ENCODE measurements around the gene PTPRK.
A peak's percentile ranks its signal among the peaks of the same experiment; 100 is the strongest.

Gene PTPRK

DNA sequence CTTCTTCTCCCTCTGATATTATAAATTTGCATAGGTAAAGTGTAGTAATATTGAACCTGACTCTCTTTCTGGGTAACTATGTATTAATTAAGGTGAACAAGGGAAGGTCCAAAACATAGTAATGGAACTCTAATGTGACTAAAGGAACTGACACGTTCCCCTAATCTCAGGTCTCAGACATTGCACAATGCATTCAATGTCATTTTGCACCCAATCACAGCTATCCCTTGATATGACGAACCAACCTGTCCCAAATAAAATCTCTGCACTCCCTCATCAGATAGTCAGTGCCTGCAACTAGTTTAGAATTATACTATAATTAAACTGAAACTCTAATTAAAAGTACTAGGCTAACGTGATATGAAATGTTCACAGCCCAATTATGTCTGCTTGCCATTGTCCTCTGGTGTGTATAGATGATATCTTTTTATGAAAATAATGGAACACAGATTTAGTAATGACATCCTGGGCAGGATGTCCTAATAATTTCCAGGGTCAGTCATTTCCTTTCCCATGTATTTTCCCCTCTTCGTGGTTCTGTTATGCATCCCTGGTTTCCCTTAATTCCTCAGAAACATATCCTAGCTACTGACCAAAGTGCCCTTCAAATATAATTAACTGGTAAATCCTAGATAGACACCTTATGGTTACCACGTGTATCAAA lies 36.8 kb downstream of the PTPRK start:
- DNase-seq (ENCODE audit: low read depth in 2 of 2): peak in 1 of 2 donors; percentile 27
- no peak overlapping the region for H3K4me3 ChIP-seq (replicated peaks in 1 of 2; ENCODE audit: low read depth in 2 of 2, low read length in 2 of 2)
- TF ChIP-seq, protein P1, sequence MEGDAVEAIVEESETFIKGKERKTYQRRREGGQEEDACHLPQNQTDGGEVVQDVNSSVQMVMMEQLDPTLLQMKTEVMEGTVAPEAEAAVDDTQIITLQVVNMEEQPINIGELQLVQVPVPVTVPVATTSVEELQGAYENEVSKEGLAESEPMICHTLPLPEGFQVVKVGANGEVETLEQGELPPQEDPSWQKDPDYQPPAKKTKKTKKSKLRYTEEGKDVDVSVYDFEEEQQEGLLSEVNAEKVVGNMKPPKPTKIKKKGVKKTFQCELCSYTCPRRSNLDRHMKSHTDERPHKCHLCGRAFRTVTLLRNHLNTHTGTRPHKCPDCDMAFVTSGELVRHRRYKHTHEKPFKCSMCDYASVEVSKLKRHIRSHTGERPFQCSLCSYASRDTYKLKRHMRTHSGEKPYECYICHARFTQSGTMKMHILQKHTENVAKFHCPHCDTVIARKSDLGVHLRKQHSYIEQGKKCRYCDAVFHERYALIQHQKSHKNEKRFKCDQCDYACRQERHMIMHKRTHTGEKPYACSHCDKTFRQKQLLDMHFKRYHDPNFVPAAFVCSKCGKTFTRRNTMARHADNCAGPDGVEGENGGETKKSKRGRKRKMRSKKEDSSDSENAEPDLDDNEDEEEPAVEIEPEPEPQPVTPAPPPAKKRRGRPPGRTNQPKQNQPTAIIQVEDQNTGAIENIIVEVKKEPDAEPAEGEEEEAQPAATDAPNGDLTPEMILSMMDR (IDR thresholded peaks at IDR 0.05; ENCODE audit: low read depth, low read length): no peak

DNA sequence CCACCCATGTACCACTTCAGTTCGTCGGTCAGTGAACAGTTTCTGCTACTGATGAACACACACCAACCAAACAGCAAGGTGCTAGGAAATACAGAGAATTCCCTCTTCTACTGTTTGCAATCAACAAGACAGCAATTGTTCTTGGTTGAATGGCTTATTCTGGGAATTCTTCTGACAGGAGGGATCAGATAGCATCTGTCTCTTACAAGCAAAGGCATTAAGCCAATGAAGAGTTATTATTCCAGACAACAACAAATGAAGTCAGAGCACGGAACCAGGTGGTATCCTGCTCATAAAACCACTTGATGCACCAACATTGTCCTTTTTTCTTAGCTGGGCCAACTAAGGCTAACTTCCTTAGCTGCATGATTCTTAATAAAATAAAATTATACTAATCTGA lies 37.8 kb downstream of the PTPRK start:
- DNase-seq (ENCODE audit: low read depth in 2 of 2): no peak
- no peak overlapping the region for H3K4me3 ChIP-seq (replicated peaks in 1 of 2; ENCODE audit: low read depth in 2 of 2, low read length in 2 of 2)
- TF ChIP-seq, protein P1 (IDR thresholded peaks at IDR 0.05; ENCODE audit: low read depth, low read length): no peak

DNA sequence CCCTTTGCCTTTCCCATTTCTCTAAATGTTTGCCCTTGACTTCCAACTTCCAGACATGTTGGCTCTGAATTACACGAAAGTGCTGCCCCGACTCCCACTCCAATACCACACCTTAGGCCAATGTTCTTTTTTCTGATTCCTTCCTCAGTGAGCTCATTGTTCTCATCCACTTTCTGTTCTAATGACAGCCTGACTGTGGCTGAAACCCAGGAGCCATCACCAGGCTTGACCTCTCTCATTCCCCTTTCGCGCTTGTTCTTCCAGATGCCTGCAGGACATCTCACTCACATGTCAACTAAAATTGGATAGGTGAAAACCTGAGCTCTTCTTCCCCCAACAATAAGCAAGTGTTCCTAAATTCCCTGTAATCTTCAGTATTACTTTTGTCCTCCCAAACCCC lies 40.4 kb downstream of the PTPRK start:
- TF ChIP-seq, protein P1 (IDR thresholded peaks at IDR 0.05; ENCODE audit: low read depth, low read length): no peak
- no peak for DNase-seq (ENCODE audit: low read depth in 2 of 2)
- H3K4me3 ChIP-seq (replicated peaks in 1 of 2; ENCODE audit: low read depth in 2 of 2, low read length in 2 of 2): no peak overlapping the region

DNA sequence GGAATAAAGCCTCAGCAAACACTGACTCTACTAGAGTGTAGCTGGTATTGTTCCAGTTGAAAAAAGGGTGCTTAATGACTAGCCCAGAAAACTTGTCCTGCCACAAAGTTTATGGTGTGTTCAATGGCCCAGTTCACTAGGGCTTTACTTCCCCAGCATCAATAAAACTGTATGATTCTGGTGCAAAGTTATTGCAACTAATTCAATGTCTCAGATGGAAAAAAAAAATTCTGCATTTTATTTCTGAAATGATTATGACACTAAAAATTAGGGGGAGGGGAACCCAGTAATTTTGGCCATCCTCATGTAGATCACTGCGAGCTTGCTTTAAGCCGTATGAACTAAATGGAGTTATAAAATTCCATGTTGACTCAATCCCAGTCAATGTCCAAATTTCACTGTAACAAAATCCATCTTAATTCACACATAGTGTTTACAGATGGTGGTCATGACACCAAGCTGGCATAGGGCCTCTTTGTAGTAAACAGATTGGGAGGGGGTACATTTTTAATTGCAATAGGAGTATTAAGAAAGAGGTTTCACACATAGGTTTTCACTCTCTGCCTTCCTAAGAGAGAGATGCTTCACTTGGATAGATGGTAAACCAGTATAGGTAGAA lies 41.2 kb downstream of the PTPRK start:
- no peak overlapping the region for H3K4me3 ChIP-seq (replicated peaks in 1 of 2; ENCODE audit: low read depth in 2 of 2, low read length in 2 of 2)
- TF ChIP-seq, protein P1 (IDR thresholded peaks at IDR 0.05; ENCODE audit: low read depth, low read length): no peak
- no peak for DNase-seq (ENCODE audit: low read depth in 2 of 2)

DNA sequence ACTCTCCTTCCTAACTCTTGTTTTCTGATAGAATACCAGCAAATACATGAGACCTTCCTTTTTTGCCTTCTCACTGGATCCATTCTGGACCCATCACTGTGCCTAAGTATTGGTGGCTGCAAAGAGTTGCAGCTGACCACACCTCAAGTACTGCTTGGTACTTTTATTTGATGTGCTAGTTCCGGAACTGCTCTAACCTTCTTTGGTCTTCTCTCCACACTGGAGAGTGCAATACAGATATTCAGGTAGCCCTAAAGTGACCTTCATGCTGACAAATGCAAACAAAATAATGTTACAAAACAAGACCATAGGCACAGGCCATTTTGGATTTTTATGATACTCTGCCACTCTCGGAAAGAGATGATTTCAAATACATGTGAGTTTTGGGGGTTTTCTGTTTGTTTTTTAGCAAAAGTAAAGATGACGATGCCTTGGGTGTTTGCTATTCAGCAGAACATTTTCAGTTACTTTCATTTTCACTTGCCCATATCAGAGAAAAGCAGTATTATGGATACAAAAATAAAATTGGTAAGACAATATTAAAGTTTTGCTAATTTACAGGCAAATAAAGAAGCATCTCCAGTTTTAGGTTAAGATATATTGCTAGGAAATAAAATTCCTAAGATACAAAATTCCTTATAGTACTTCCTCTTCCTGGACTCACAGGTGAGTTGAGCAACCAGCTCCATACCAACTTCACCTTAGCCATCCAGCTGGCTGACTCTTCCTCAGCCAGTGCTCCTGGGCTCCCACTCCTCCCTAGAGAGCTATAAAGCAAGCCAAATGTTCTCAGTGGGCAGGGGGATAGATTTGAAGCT lies 42.0 kb downstream of the PTPRK start:
- no peak for DNase-seq (ENCODE audit: low read depth in 2 of 2)
- TF ChIP-seq, protein P1 (IDR thresholded peaks at IDR 0.05; ENCODE audit: low read depth, low read length): no peak
- H3K4me3 ChIP-seq (replicated peaks in 1 of 2; ENCODE audit: low read depth in 2 of 2, low read length in 2 of 2): peak overlapping the region in 1 of 2 donors; percentile 1

DNA sequence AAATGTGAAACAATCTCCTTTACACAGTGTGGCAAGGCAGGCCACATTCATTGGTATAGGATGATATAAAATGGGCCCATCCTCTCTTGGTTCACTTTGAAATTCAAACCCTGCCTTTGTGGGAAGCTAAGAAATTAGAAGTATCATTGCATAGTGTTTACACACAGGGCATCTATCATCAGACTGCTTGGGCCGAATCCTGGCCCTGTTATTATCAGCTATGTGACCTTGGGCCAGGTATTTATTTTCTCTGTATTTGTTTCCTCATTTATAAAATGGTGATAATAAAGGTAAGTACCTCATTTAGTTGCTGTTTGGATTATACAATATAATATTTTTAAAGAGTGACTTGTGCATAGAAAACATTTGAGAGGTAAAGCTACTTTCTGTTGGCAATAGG lies 45.5 kb downstream of the PTPRK start:
- DNase-seq (ENCODE audit: low read depth in 2 of 2): no peak
- TF ChIP-seq, protein P1 (IDR thresholded peaks at IDR 0.05; ENCODE audit: low read depth, low read length): no peak
- no peak overlapping the region for H3K4me3 ChIP-seq (replicated peaks in 1 of 2; ENCODE audit: low read depth in 2 of 2, low read length in 2 of 2)

All from cardiac fibroblast (primary cell).